Spinal cord (tissue), 10 donors: Measurements from ENCODE around the gene FOSB. TPM values are rescaled to one million over a fixed set of nuclear protein-coding genes. Genes with fewer than 3 reads are reported as not detected.
A peak's percentile ranks its signal among the peaks of the same experiment; 100 is the strongest.

Experiments
- DNase-seq, 6 donors: peaks; one replicate each; pipeline versions ENCODE4 v3.0.0 to v3.0.0-alpha.2; 2013 to 2015; ENCODE audit warnings: low spot score in 6 of 6, low read depth in 4 of 6
- H3K27ac ChIP-seq: one replicate; pipeline ENCODE4 v1.5.1; 2013; ENCODE audit warnings: low read depth, low read length, control low read depth
- H3K27me3 ChIP-seq: one replicate; pipeline ENCODE4 v1.6.1; 2013; ENCODE audit warnings: low read length; ENCODE audit not compliant: control insufficient read depth, insufficient read depth
- H3K36me3 ChIP-seq: one replicate; pipeline ENCODE4 v1.6.1; 2013; ENCODE audit warnings: low read length; ENCODE audit not compliant: control insufficient read depth, insufficient read depth
- H3K4me1 ChIP-seq: one replicate; pipeline ENCODE4 v1.6.1; 2013; ENCODE audit warnings: low read length; ENCODE audit not compliant: control insufficient read depth, insufficient read depth
- H3K4me3 ChIP-seq: one replicate; pipeline ENCODE4 v1.5.1; 2013; ENCODE audit warnings: low read depth, low read length, control low read depth
- H3K9me3 ChIP-seq: one replicate; pipeline ENCODE4 v1.6.1; 2013; ENCODE audit warnings: low read length; ENCODE audit not compliant: control insufficient read depth, insufficient read depth
- WGBS: methylation state at CpG from one replicate; pipeline ENCODE4 v1.1.5; 2013; ENCODE audit warnings: missing lambda C conversion rate; ENCODE audit not compliant: insufficient coverage; 5-methylcytosine and 5-hydroxymethylcytosine counted together
- polyA plus RNA-seq, 2 donors: library from polyadenylated mRNA; unstranded; fragments of 120-200 nt; gene quantifications; one replicate each; pipeline ENCODE4 v1.2.1, GENCODE V29; 2013; ENCODE audit not compliant: insufficient read length in 2 of 2
- total RNA-seq, 2 donors: library from RNA; depleted of rRNA in 1 of 2; stranded (reverse); fragments of 120-200 nt in 1 of 2; fragments of >200 nt in 1 of 2; gene quantifications; one replicate each; pipeline versions ENCODE4 v1.2.3 to v1.2.4, GENCODE V29; 2013 to 2014
- donor health status: healthy.

The FOSB gene
- total and polyA plus RNA-seq, 4 donors: 5.9 to 85.8 (median 39.0) TPM

- DNase-seq: peak in 1 of 6 donors; percentile 31
- no peaks in the 10 kb centered on the region for H3K9me3 ChIP-seq
- WGBS: 96% methylated on average over 3 of the region's 7 CpGs
- peaks cover 20% of the 10 kb centered on the region for H3K4me1 ChIP-seq
- H3K27me3 ChIP-seq: no peaks in the 10 kb centered on the region
- no peaks in the 10 kb centered on the region for H3K36me3 ChIP-seq
- peak overlapping the region; percentile 47 for H3K27ac ChIP-seq
- no peak overlapping the region for H3K4me3 ChIP-seq
Observed at GRCh38 chr19:45448887-45449299, 18.9 kb upstream of the FOSB start.

GRCh38 chr19:45450012-45450333 is 17.8 kb upstream of the FOSB start:
- Histone ChIP-seq H3K36me3 (no peaks in the 10 kb centered on the region), H3K27me3 (no peaks in the 10 kb centered on the region), H3K9me3 (no peaks in the 10 kb centered on the region), H3K4me3 (peak overlapping the region; percentile 59), H3K27ac (peak overlapping the region; percentile 71), H3K4me1 (peaks cover 11% of the 10 kb centered on the region)
- WGBS: 36% methylated on average over 3 of the region's 5 CpGs
- no peak for DNase-seq

GRCh38 chr19:45451131-45451849 is 16.5 kb upstream of the FOSB start:
- DNase-seq: peak in 2 of 6 donors; percentile 44 to 60
- H3K4me1 ChIP-seq: peaks cover 22% of the 10 kb centered on the region
- no peaks in the 10 kb centered on the region for H3K9me3 ChIP-seq

GRCh38 chr19:45451850-45452387 is 15.9 kb upstream of the FOSB start:
- H3K36me3 ChIP-seq: no peaks in the 10 kb centered on the region
- H3K27ac ChIP-seq: no peak overlapping the region
- H3K9me3 ChIP-seq: no peaks in the 10 kb centered on the region
- no peak for DNase-seq
- 54% methylated on average over 4 of the region's 12 CpGs for WGBS
- H3K4me3 ChIP-seq: no peak overlapping the region
- H3K27me3 ChIP-seq: peaks cover 5% of the 10 kb centered on the region
- peaks cover 23% of the 10 kb centered on the region for H3K4me1 ChIP-seq

More at GRCh38 chr19:45451131-45451849, 16.5 kb upstream of the FOSB start:
- H3K27ac ChIP-seq: peak overlapping the region; percentile 79
- no peaks in the 10 kb centered on the region for H3K36me3 ChIP-seq
- 6% methylated on average over 26 of the region's 28 CpGs for WGBS
- H3K4me3 ChIP-seq: peak overlapping the region; percentile 42
- H3K27me3 ChIP-seq: peaks cover 5% of the 10 kb centered on the region

- no peaks in the 10 kb centered on the region for H3K9me3 ChIP-seq
- H3K27ac ChIP-seq: peak overlapping the region; percentile 76
- H3K27me3 ChIP-seq: peaks cover 5% of the 10 kb centered on the region
- no peaks in the 10 kb centered on the region for H3K36me3 ChIP-seq
- peak in 2 of 6 donors; percentile 14 to 81 for DNase-seq
- H3K4me1 ChIP-seq: peaks cover 18% of the 10 kb centered on the region
- no peak overlapping the region for H3K4me3 ChIP-seq
- WGBS: 11% methylated on average over 19 of the region's 27 CpGs
Observed at GRCh38 chr19:45455707-45456499, 11.9 kb upstream of the FOSB start.

- Histone ChIP-seq H3K27ac (no peak overlapping the region), H3K4me1 (peaks cover 13% of the 10 kb centered on the region), H3K4me3 (no peak overlapping the region), H3K9me3 (no peaks in the 10 kb centered on the region), H3K36me3 (no peaks in the 10 kb centered on the region), H3K27me3 (peaks cover 5% of the 10 kb centered on the region)
- DNase-seq: no peak
- WGBS: no CpG with 5 or more reads among the region's 2 CpGs
Observed at GRCh38 chr19:45456500-45456815, 11.3 kb upstream of the FOSB start.

GRCh38 chr19:45457776-45458175 is 10.0 kb upstream of the FOSB start:
- Histone ChIP-seq H3K27me3 (peaks cover 5% of the 10 kb centered on the region), H3K27ac (no peak overlapping the region), H3K36me3 (no peaks in the 10 kb centered on the region), H3K4me3 (no peak overlapping the region), H3K9me3 (no peaks in the 10 kb centered on the region), H3K4me1 (peaks cover 13% of the 10 kb centered on the region)
- DNase-seq: no peak

- H3K4me3 ChIP-seq: no peak overlapping the region
- H3K4me1 ChIP-seq: peaks cover 5% of the 10 kb centered on the region
- no peak overlapping the region for H3K27ac ChIP-seq
- DNase-seq: no peak
- WGBS: 54% methylated on average over 8 of the region's 8 CpGs
- no peaks in the 10 kb centered on the region for H3K9me3 ChIP-seq
- no peaks in the 10 kb centered on the region for H3K36me3 ChIP-seq
- peaks cover 7% of the 10 kb centered on the region for H3K27me3 ChIP-seq
Observed at GRCh38 chr19:45460807-45461347, 6.9 kb upstream of the FOSB start.

- Histone ChIP-seq H3K9me3 (no peaks in the 10 kb centered on the region), H3K27me3 (peaks cover 8% of the 10 kb centered on the region), H3K27ac (no peak overlapping the region), H3K4me3 (no peak overlapping the region), H3K36me3 (no peaks in the 10 kb centered on the region), H3K4me1 (peaks cover 3% of the 10 kb centered on the region)
- no peak for DNase-seq
- WGBS: no CpG with 5 or more reads among the region's 4 CpGs
Observed at GRCh38 chr19:45462174-45462573, 5.6 kb upstream of the FOSB start.
